ENCODE results near the gene FCGR2B.
"Not testable (repeated sequence)": the region's sequence is repeated elsewhere in the genome, so short reads cannot be mapped to it uniquely, and the experiment has no call there.

FCGR2B gene

DNA sequence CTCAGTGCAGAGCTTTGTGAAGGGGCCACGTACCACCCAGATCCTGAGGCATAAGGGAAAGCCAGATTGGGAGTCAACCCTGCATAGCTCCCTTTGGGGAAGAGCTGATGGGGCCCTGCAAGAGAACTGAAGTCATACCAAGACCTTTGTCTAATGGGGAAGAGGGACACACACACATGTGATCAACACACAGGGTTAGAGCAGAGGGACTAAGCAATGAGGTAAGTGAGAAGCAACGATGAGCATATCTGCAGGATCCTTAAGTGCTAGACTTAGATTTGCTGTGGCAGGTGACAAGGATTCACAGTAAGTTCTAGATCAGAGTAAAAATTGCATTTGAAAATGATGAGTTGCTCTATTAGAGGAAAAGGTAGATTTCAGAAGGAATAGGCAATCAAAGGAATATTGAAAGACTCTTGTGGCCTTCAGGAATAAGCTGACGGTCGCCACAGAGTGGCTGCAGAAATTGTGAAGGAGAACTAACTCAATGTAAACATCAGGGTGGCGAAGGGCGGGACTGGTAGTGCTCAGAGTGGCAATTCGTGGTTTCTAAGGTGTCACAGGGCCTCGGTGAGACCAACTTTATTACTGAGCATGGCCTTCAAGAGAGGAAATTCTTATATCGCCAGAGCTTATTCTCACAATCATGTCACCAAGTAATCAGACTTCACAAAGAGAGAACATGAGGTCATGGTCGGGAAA lies 36.3 kb upstream of the FCGR2B start:
- not testable (repeated sequence) for DNase-seq; H3K27me3 ChIP-seq (ENCODE audit: insufficient read depth, low read length, poor library complexity); H2AFZ ChIP-seq (ENCODE audit: low read depth, low read length); H3K9ac ChIP-seq (ENCODE audit: low read depth, low read length); H3K9me3 ChIP-seq (ENCODE audit: insufficient read depth, low read length, severe bottlenecking); H3K4me2 ChIP-seq (ENCODE audit: insufficient read depth, low read length); H4K20me1 ChIP-seq (ENCODE audit: insufficient read depth, low read length); H3K27ac ChIP-seq (ENCODE audit: low read length); H3K36me3 ChIP-seq (ENCODE audit: insufficient read depth, low read length); H3K79me2 ChIP-seq (ENCODE audit: insufficient read depth, low read length); ATAC-seq (ENCODE audit: insufficient read depth, low read depth); H3K4me1 ChIP-seq (ENCODE audit: insufficient read depth, low read length); H3K4me3 ChIP-seq (ENCODE audit: low read depth in 1 of 2, low read length in 2 of 2)

DNA sequence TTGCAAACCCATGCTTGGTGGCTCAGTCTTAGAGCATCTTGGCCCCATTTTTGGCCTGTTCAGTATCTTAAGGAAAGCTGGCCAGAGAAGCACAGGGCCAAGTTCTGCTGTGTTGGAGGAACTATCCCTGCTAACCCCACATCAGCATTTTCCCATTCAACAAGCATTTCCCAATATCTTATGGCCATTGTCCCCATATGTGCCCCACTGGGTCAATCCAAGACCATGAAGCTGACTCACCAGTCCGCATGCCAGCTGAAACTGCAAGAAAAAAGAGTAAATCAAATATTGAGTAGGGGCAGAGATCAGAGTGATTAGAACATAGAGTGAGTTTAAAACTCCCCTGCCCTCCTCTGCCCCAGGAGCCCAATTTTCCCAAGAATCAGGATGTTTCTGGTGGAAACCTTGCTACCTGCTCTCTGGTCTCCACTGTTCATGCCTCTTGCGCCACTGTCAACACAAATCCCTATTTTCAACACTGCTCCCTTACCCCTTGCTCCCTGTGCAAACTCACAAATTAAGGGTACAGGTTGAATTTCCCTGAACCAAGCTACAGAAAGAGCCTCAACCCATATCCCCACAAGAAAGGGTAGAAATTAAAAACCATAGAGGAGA lies 32.7 kb upstream of the FCGR2B start:
- H3K4me2 ChIP-seq (ENCODE audit: insufficient read depth, low read length); H3K4me3 ChIP-seq (ENCODE audit: low read depth in 1 of 2, low read length in 2 of 2); H3K27me3 ChIP-seq (ENCODE audit: insufficient read depth, low read length, poor library complexity); H2AFZ ChIP-seq (ENCODE audit: low read depth, low read length); H3K27ac ChIP-seq (ENCODE audit: low read length); H3K4me1 ChIP-seq (ENCODE audit: insufficient read depth, low read length); H4K20me1 ChIP-seq (ENCODE audit: insufficient read depth, low read length); ATAC-seq (ENCODE audit: insufficient read depth, low read depth); DNase-seq; H3K79me2 ChIP-seq (ENCODE audit: insufficient read depth, low read length); H3K9me3 ChIP-seq (ENCODE audit: insufficient read depth, low read length, severe bottlenecking); H3K9ac ChIP-seq (ENCODE audit: low read depth, low read length); H3K36me3 ChIP-seq (ENCODE audit: insufficient read depth, low read length): not testable (repeated sequence)

DNA sequence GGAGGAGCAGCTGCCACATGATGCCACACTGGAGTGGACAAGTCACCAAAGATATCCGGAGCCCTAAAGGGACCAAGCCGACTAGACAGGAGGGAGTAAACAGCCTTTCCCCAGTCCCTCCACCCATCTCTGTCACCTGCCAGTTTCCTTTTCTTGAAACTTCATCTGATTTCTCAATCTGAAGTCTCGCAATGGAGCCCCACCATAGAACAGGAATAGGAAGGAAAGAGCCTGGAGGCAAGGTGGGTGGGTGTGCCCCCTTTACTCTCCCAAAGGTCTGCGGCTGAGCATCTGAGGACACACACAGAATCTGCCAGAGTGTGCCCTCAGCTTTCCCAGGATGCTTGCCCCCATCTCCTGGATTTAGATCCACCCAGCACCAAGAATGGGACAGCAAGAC lies 31.9 kb upstream of the FCGR2B start, which contains the start of gene FCGR3B:
Gene FCGR3B, minus strand, starts transcription at position 101 of the 400 bp plus-strand sequence. Its CDS starts 82 bp downstream, at position 19.
- H2AFZ ChIP-seq (ENCODE audit: low read depth, low read length), result no peak within 1 kb of the TSS
- no peak within 1 kb of the TSS for H3K4me2 ChIP-seq (ENCODE audit: insufficient read depth, low read length)
- no peak within 1 kb of the TSS for H3K9ac ChIP-seq (ENCODE audit: low read depth, low read length)
- H3K9me3 ChIP-seq (ENCODE audit: insufficient read depth, low read length, severe bottlenecking), result no peaks in the 10 kb centered on the region
- TF ChIP-seq EZH2 (IDR thresholded peaks at IDR 0.05; ENCODE audit: borderline replicate concordance, low read depth, low read length, severe bottlenecking), result no peak
- TF ChIP-seq, protein P1, sequence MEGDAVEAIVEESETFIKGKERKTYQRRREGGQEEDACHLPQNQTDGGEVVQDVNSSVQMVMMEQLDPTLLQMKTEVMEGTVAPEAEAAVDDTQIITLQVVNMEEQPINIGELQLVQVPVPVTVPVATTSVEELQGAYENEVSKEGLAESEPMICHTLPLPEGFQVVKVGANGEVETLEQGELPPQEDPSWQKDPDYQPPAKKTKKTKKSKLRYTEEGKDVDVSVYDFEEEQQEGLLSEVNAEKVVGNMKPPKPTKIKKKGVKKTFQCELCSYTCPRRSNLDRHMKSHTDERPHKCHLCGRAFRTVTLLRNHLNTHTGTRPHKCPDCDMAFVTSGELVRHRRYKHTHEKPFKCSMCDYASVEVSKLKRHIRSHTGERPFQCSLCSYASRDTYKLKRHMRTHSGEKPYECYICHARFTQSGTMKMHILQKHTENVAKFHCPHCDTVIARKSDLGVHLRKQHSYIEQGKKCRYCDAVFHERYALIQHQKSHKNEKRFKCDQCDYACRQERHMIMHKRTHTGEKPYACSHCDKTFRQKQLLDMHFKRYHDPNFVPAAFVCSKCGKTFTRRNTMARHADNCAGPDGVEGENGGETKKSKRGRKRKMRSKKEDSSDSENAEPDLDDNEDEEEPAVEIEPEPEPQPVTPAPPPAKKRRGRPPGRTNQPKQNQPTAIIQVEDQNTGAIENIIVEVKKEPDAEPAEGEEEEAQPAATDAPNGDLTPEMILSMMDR (IDR thresholded peaks at IDR 0.05; ENCODE audit: borderline replicate concordance, extremely low read depth, low read length, poor library complexity, severe bottlenecking), result no peak
- no peak within 1 kb of the TSS for H3K27ac ChIP-seq (ENCODE audit: low read length)
- H3K27me3 ChIP-seq (ENCODE audit: insufficient read depth, low read length, poor library complexity), result no peaks in the 10 kb centered on the region
- H4K20me1 ChIP-seq (ENCODE audit: insufficient read depth, low read length), result no peaks in the 10 kb centered on the region
- no peak within 1 kb of the TSS for H3K4me3 ChIP-seq (ENCODE audit: low read depth in 1 of 2, low read length in 2 of 2)
- H3K79me2 ChIP-seq (ENCODE audit: insufficient read depth, low read length), result no peaks in the 10 kb centered on the region
- ATAC-seq (ENCODE audit: insufficient read depth, low read depth), result no peak
- H3K4me1 ChIP-seq (ENCODE audit: insufficient read depth, low read length), result no peaks in the 10 kb centered on the region
- DNase-seq, result no peak
- no peaks in the 10 kb centered on the region for H3K36me3 ChIP-seq (ENCODE audit: insufficient read depth, low read length)

DNA sequence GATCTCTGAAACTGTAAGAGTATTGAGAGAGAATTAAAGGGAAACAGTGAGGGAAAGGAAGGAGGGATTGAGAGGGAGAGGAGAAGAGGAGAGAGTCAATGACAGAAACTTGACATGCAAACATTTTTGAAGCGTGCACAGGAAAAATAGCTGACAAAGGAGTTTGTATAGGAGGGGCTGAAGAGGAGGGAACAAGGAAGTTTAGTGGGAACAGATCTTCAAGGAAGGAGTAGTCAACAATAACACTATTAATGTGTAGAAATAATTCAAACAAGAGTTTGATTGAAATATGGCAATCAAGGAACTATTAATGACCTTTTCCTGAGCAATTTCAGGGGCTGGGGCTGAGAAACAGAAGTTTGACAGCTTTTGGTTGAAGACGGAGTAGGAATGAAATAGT lies 27.9 kb upstream of the FCGR2B start:
- H2AFZ ChIP-seq (ENCODE audit: low read depth, low read length); H3K9me3 ChIP-seq (ENCODE audit: insufficient read depth, low read length, severe bottlenecking); H3K4me3 ChIP-seq (ENCODE audit: low read depth in 1 of 2, low read length in 2 of 2): not testable (repeated sequence)

DNA sequence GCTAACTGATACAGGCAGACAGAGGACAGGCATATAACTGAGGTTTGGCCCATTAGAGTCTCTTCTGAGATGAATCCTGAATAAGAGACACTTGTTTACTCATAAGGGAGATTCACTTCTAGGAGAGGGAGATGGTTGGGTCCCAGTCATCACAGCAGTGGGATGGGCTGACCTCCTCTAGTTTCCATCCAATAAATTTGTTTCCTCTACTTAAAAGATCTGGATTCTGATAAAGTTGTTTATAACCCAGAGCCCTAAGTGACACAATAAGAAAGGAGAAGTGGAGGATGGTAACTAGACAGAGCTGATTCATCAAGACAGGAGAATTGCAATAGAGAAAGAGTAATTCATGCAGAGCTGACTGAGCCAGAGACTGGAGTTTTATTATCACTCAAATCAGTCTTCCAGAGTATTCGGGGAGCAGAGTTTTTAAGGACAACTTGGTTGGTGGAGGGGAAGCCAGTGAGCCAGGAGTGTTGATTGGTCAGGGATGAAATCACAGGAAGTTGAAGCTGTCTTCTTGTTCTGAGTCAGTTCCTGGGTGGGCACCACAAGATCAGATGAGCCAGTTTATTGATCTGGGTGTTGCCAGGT lies 26.7 kb upstream of the FCGR2B start:
- ATAC-seq (ENCODE audit: insufficient read depth, low read depth); H3K79me2 ChIP-seq (ENCODE audit: insufficient read depth, low read length); H4K20me1 ChIP-seq (ENCODE audit: insufficient read depth, low read length); H3K4me2 ChIP-seq (ENCODE audit: insufficient read depth, low read length); H3K4me1 ChIP-seq (ENCODE audit: insufficient read depth, low read length); H3K9ac ChIP-seq (ENCODE audit: low read depth, low read length); H3K4me3 ChIP-seq (ENCODE audit: low read depth in 1 of 2, low read length in 2 of 2); H3K27me3 ChIP-seq (ENCODE audit: insufficient read depth, low read length, poor library complexity); H3K36me3 ChIP-seq (ENCODE audit: insufficient read depth, low read length); DNase-seq; H3K27ac ChIP-seq (ENCODE audit: low read length); H3K9me3 ChIP-seq (ENCODE audit: insufficient read depth, low read length, severe bottlenecking); H2AFZ ChIP-seq (ENCODE audit: low read depth, low read length): not testable (repeated sequence)

More for the DNA sequence above, 27.9 kb upstream of the FCGR2B start:
- H3K36me3 ChIP-seq (ENCODE audit: insufficient read depth, low read length); H3K4me2 ChIP-seq (ENCODE audit: insufficient read depth, low read length); H3K4me1 ChIP-seq (ENCODE audit: insufficient read depth, low read length); H3K79me2 ChIP-seq (ENCODE audit: insufficient read depth, low read length); DNase-seq; H3K27ac ChIP-seq (ENCODE audit: low read length); H4K20me1 ChIP-seq (ENCODE audit: insufficient read depth, low read length); ATAC-seq (ENCODE audit: insufficient read depth, low read depth); H3K9ac ChIP-seq (ENCODE audit: low read depth, low read length); H3K27me3 ChIP-seq (ENCODE audit: insufficient read depth, low read length, poor library complexity): not testable (repeated sequence)

DNA sequence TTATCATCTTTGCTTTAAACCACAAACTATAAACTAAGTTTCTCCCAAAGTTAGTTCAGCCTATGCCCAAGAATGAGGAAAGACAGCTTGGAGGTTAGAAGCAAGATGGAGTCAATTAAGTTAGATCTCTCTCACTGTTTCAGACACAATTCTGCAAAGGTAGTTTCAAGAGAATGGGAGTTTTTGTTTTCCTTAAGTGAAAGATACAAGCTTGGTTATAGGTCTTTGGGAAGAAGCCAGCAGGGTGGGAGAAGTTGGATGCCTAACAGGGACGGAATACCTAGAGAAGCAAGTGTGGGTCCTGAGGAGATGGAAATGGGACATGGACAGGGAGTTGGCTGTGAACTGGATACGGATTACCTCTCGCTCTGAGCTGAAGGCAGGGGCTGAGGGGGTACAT lies 26.0 kb upstream of the FCGR2B start:
- not testable (repeated sequence) for H3K9ac ChIP-seq (ENCODE audit: low read depth, low read length); H3K4me2 ChIP-seq (ENCODE audit: insufficient read depth, low read length); H3K79me2 ChIP-seq (ENCODE audit: insufficient read depth, low read length); H3K27ac ChIP-seq (ENCODE audit: low read length); H3K4me3 ChIP-seq (ENCODE audit: low read depth in 1 of 2, low read length in 2 of 2); H2AFZ ChIP-seq (ENCODE audit: low read depth, low read length); ATAC-seq (ENCODE audit: insufficient read depth, low read depth); H3K4me1 ChIP-seq (ENCODE audit: insufficient read depth, low read length); H3K36me3 ChIP-seq (ENCODE audit: insufficient read depth, low read length); H3K9me3 ChIP-seq (ENCODE audit: insufficient read depth, low read length, severe bottlenecking); H3K27me3 ChIP-seq (ENCODE audit: insufficient read depth, low read length, poor library complexity); H4K20me1 ChIP-seq (ENCODE audit: insufficient read depth, low read length); DNase-seq

DNA sequence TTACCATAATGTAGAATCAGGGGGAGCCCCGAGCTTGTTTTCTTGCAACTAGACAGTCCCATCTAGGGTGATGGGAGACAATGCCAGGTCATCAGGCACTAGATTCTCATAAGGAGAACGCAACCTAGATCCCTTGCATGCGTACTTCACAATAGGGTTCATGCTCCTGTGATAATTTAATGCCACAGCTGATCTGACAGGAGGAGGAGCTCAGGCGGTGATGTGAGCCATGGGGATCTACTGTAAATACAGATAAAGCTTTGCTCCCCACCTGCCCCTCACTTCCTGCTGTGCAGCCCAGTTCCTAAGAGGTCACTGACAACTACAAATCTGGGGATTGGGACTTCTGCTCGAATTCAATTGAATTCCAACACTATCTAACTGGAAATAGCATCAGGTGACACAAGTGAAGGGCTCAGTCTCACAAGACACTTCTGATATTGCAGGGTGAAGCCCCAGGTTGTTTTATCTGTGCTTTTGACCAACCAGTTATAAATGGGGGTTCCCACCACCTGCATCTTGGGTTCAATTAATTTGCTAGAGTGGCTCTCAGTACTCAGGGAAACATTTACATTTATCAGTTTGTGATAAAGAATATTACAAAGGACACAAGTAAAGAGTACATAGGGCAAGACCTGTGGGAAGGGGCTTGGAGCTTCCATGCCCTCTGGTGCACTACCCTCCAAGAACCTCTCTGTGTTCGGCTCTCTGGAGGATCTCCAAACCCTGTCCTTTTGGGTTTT lies 24.5 kb upstream of the FCGR2B start:
- H3K9me3 ChIP-seq (ENCODE audit: insufficient read depth, low read length, severe bottlenecking); DNase-seq; H3K27me3 ChIP-seq (ENCODE audit: insufficient read depth, low read length, poor library complexity); H3K27ac ChIP-seq (ENCODE audit: low read length); H3K9ac ChIP-seq (ENCODE audit: low read depth, low read length); H3K4me1 ChIP-seq (ENCODE audit: insufficient read depth, low read length); H3K4me3 ChIP-seq (ENCODE audit: low read depth in 1 of 2, low read length in 2 of 2); H4K20me1 ChIP-seq (ENCODE audit: insufficient read depth, low read length); ATAC-seq (ENCODE audit: insufficient read depth, low read depth); H2AFZ ChIP-seq (ENCODE audit: low read depth, low read length); H3K4me2 ChIP-seq (ENCODE audit: insufficient read depth, low read length); H3K36me3 ChIP-seq (ENCODE audit: insufficient read depth, low read length); H3K79me2 ChIP-seq (ENCODE audit: insufficient read depth, low read length): not testable (repeated sequence)

Measured in DND-41 (cell line).